Heart left ventricle (tissue), 13 donors: ENCODE measurements around the gene E2F7.

Source experiments
- CTCF ChIP-seq, 12 donors: fragments of 200-600 bp; sonication (generic) in 4 of 12; IDR thresholded peaks; one replicate each; pipeline versions ENCODE4 v1.5.0 to v1.8.0; 2018 to 2022; ENCODE audit warnings: antibody characterized with exemption in 12 of 12, mild to moderate bottlenecking in 5 of 12
- POLR2A ChIP-seq, 2 donors: fragments of 450-650 bp; IDR thresholded peaks; one replicate each; pipeline ENCODE4 v1.6.1; 2017; ENCODE audit warnings: antibody characterized with exemption in 2 of 2, mild to moderate bottlenecking in 2 of 2, moderate library complexity in 2 of 2
- donor health status: ischemic (EF 13 %, LVEDD 7.1; RV severe dilation, severe dysfunction).
- donor health status: DM: no; HTN: yes; CAD: no.
- donor health status: DM: no; HTN: no; CAD: no.
- donor health status: ischemic (EF 25% LVEDD 6.9; RV normal size, moderate dysfunction).
- donor health status: ischemic (EF 25% LVEDD 5.7; RV mildly dilated, moderate dysfunction).
- donor health status: ischemic (EF 35%, LVEDD 5.7; RV mildly dilated, moderate dysfunction).
- donor health status: nonischemic (EF 11% LVEDD 7.7; RV severe dilation, severe dysfunction).
- donor health status: DM: yes; HTN: yes; CAD: no.
- donor health status: PGD.
- donor health status: ischemic (EF 29% LVEDD 5.4; RV normal size, mild dysfunction).
- donor health status: nonischemic (EF 23%, LVEDD 6.1; RV moderate dilation, normal function).

- no peak for TF ChIP-seq CTCF (IDR thresholded peaks at IDR 0.05)
- no peak for TF ChIP-seq POLR2A (IDR thresholded peaks at IDR 0.05)
Measured at GRCh38 chr12:77007476-77007875, 57.9 kb downstream of the E2F7 start.
